ENCODE results near the gene SMIM36.

DNA sequence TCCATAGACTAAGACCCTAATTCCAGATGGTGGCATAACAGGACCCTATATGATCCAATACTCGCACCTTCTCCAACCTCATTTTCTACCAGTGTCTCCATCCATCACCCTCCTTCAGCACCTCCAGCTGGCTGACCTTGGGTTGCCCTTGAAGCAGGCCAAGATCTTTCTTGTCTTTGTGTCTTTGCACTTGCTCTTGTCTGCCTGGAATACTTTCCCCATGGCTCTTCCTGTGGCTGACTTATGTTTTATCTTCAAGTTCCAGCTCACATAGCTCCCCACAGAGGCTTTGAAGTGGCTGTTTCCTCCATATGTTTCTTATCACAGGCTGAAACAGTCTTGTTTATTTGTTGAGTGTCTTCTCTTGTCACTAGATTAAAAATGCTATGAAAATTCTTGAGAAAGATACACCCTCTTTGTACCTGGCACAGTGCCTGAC, 60.0 kb downstream of the SMIM36 start:
- TF ChIP-seq, protein P1, sequence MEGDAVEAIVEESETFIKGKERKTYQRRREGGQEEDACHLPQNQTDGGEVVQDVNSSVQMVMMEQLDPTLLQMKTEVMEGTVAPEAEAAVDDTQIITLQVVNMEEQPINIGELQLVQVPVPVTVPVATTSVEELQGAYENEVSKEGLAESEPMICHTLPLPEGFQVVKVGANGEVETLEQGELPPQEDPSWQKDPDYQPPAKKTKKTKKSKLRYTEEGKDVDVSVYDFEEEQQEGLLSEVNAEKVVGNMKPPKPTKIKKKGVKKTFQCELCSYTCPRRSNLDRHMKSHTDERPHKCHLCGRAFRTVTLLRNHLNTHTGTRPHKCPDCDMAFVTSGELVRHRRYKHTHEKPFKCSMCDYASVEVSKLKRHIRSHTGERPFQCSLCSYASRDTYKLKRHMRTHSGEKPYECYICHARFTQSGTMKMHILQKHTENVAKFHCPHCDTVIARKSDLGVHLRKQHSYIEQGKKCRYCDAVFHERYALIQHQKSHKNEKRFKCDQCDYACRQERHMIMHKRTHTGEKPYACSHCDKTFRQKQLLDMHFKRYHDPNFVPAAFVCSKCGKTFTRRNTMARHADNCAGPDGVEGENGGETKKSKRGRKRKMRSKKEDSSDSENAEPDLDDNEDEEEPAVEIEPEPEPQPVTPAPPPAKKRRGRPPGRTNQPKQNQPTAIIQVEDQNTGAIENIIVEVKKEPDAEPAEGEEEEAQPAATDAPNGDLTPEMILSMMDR (IDR thresholded peaks at IDR 0.05 in 2 of 3, conservative IDR thresholded peaks at IDR 0.05 in 1 of 3; ENCODE audit: control insufficient read depth in 2 of 3, extremely low read depth in 1 of 3, insufficient read depth in 1 of 3, low read depth in 3 of 3, low read length in 3 of 3) = no peak
- TF ChIP-seq RAD21 (IDR thresholded peaks at IDR 0.05; ENCODE audit: insufficient read depth, low read depth, low read length) (no peak), CEBPB (IDR thresholded peaks at IDR 0.05; ENCODE audit: borderline replicate concordance in 1 of 2, low read depth in 2 of 2, low read length in 2 of 2) (no peak), RFX5 (IDR thresholded peaks at IDR 0.05; ENCODE audit: low read depth, low read length) (no peak), POLR2A (IDR thresholded peaks at IDR 0.05; ENCODE audit: low read depth, low read length) (no peak), SREBF1 (IDR thresholded peaks at IDR 0.05; ENCODE audit: low read length) (no peak), NR2C2 (IDR thresholded peaks at IDR 0.05; ENCODE audit: borderline replicate concordance, control insufficient read depth, insufficient read length, low read depth) (no peak), BHLHE40 (IDR thresholded peaks at IDR 0.05; ENCODE audit: borderline replicate concordance in 1 of 2, low read depth in 2 of 2, low read length in 1 of 2) (no peak), SMC3 (IDR thresholded peaks at IDR 0.05; ENCODE audit: borderline replicate concordance, low read length) (no peak), CHD1 (IDR thresholded peaks at IDR 0.05; ENCODE audit: low read depth, low read length) (no peak), RCOR1 (conservative IDR thresholded peaks at IDR 0.05; ENCODE audit: low read depth, low read length) (no peak), STAT3 (IDR thresholded peaks at IDR 0.05; ENCODE audit: low read depth, low read length) (no peak)
- TF ChIP-seq, protein P2, sequence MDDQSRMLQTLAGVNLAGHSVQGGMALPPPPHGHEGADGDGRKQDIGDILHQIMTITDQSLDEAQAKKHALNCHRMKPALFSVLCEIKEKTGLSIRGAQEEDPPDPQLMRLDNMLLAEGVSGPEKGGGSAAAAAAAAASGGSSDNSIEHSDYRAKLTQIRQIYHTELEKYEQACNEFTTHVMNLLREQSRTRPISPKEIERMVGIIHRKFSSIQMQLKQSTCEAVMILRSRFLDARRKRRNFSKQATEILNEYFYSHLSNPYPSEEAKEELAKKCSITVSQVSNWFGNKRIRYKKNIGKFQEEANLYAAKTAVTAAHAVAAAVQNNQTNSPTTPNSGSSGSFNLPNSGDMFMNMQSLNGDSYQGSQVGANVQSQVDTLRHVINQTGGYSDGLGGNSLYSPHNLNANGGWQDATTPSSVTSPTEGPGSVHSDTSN (IDR thresholded peaks at IDR 0.05; ENCODE audit: insufficient replicate concordance, low read depth, low read length) = no peak
